ENCODE measurements around the gene ATP6AP1. TPM values are rescaled to one million over a fixed set of nuclear protein-coding genes. Genes with fewer than 3 reads are reported as not detected.
A peak's percentile ranks its signal among the peaks of the same experiment; 100 is the strongest.

Gene ATP6AP1
- total and polyA plus RNA-seq, 9 of the 15 experiments (the other 6 are each of a cell fraction or from before 2014, with no cell fraction given), result 8.3 to 90.5 (median 52.9) TPM

GRCh38 chrX:154408659-154409221 lies 19.7 kb upstream of the ATP6AP1 start (continued):
- TF ChIP-seq TRIM25 (IDR thresholded peaks at IDR 0.05; ENCODE audit: borderline replicate concordance) (no peak), BCLAF1 (IDR thresholded peaks at IDR 0.05; ENCODE audit: borderline replicate concordance in 1 of 2, control insufficient read depth in 1 of 2, low read depth in 2 of 2, low read length in 1 of 2) (no peak), GABPB1 (CRISPR knock-in tag; IDR thresholded peaks at IDR 0.05) (peak; percentile 42; the same call in 1 of the 2 replicates), PCBP1 (IDR thresholded peaks at IDR 0.05; ENCODE audit: low read depth, low read length, poor library complexity, severe bottlenecking) (no peak), HDAC6 (IDR thresholded peaks at IDR 0.05; ENCODE audit: low read depth, low read length) (no peak), MLLT1 (IDR thresholded peaks at IDR 0.05) (no peak), KLF1 (tag; IDR thresholded peaks at IDR 0.05) (no peak), MTA3 (IDR thresholded peaks at IDR 0.05; ENCODE audit: borderline replicate concordance) (no peak), HDAC1 (IDR thresholded peaks at IDR 0.05) (peak in 1 of 2 experiments; percentile 49; a peak in 1 of 4 replicates), AFF1 (IDR thresholded peaks at IDR 0.05; ENCODE audit: low read depth in 1 of 2, partially characterized antibody in 2 of 2) (no peak), ETV6 (IDR thresholded peaks at IDR 0.05; ENCODE audit: borderline replicate concordance in 1 of 2, low read depth in 2 of 2, low read length in 1 of 2) (0 out of 4 replicates have a peak, but pooled peaks of 1 of the 2 experiments have one; percentile 24), ETV6 (CRISPR knock-in tag; IDR thresholded peaks at IDR 0.05; ENCODE audit: borderline replicate concordance) (no peak), FOXK2 (conservative IDR thresholded peaks at IDR 0.05 in 1 of 2, IDR thresholded peaks at IDR 0.05 in 1 of 2; ENCODE audit: low read depth in 2 of 2) (no peak)

All from K562 (cell line).